Neural progenitor cell (in vitro differentiated cells): ENCODE results near the gene HSPA9. TPM values are rescaled to one million over a fixed set of nuclear protein-coding genes. Genes with fewer than 3 reads are reported as not detected.

ENCODE experiments used
- DNase-seq: peaks from one replicate; pipeline ENCODE4 v3.0.0-alpha.2; 2016; ENCODE audit warnings: low spot score
- H2AFZ ChIP-seq: fragments of 200-600 bp; sonication (generic); replicated peaks from 2 replicates; pipeline ENCODE4 v1.6.1; 2016; ENCODE audit warnings: antibody characterized with exemption
- H3F3A ChIP-seq: fragments of 200-600 bp; sonication (generic); 2 replicates; pipeline ENCODE4 v1.6.1; 2016; ENCODE audit warnings: antibody characterized with exemption, low read depth
- H3K27ac ChIP-seq: fragments of 200-600 bp; sonication (generic); 2 replicates; pipeline ENCODE4 v1.5.1; 2016; ENCODE audit warnings: mild to moderate bottlenecking
- H3K27me3 ChIP-seq: fragments of 200-600 bp; sonication (generic); 2 replicates; pipeline ENCODE4 v1.6.1; 2016; ENCODE audit warnings: mild to moderate bottlenecking, moderate library complexity
- H3K36me3 ChIP-seq: fragments of 200-600 bp; sonication (generic); 2 replicates; pipeline ENCODE4 v1.5.1; 2016
- H3K4me1 ChIP-seq: fragments of 200-600 bp; sonication (generic); 2 replicates; pipeline ENCODE4 v1.6.1; 2016; ENCODE audit warnings: mixed run types
- H3K4me2 ChIP-seq: fragments of 200-600 bp; sonication (generic); 2 replicates; pipeline ENCODE4 v1.6.1; 2016
- H3K4me3 ChIP-seq: fragments of 200-600 bp; sonication (generic); 2 replicates; pipeline ENCODE4 v1.5.1; 2016
- H3K79me2 ChIP-seq: fragments of 200-600 bp; sonication (generic); 2 replicates; pipeline ENCODE4 v1.6.1; 2016; ENCODE audit warnings: low read depth
- H3K9ac ChIP-seq: fragments of 200-600 bp; sonication (generic); 2 replicates; pipeline ENCODE4 v1.6.1; 2016
- H3K9me3 ChIP-seq: fragments of 200-600 bp; sonication (generic); 2 replicates; pipeline ENCODE4 v1.5.1; 2016; ENCODE audit warnings: low read depth
- H4K20me1 ChIP-seq: fragments of 200-600 bp; sonication (generic); 2 replicates; pipeline ENCODE4 v1.6.1; 2016; ENCODE audit warnings: low read depth
- H3K27ac Mint-ChIP-seq: 3 replicates; pipeline ENCODE4 v1.8.0; 2021; ENCODE audit warnings: mixed read lengths
- H3K27me3 Mint-ChIP-seq: 2 replicates; pipeline ENCODE4 v1.8.0; 2022; ENCODE audit warnings: low read depth, mild to moderate bottlenecking, inconsistent platforms, moderate library complexity, mixed read lengths; ENCODE audit not compliant: insufficient read depth
- H3K36me3 Mint-ChIP-seq: 3 replicates; pipeline ENCODE4 v1.8.0; 2021; ENCODE audit warnings: mixed read lengths
- H3K4me1 Mint-ChIP-seq: 3 replicates; pipeline ENCODE4 v1.8.0; 2021; ENCODE audit warnings: mixed read lengths
- H3K4me3 Mint-ChIP-seq: 3 replicates; pipeline ENCODE4 v1.8.0; 2021; ENCODE audit warnings: mild to moderate bottlenecking, moderate library complexity, mixed read lengths
- H3K9me3 Mint-ChIP-seq: 3 replicates; pipeline ENCODE4 v1.8.0; 2020; ENCODE audit warnings: mixed read lengths
- EZH2 ChIP-seq: fragments of 200-600 bp; sonication (generic); IDR thresholded peaks from 2 replicates; pipeline ENCODE4 v1.6.1; 2017; ENCODE audit warnings: antibody characterized with exemption, mild to moderate bottlenecking, moderate library complexity
- EZH2phosphoT487 ChIP-seq: fragments of 200-600 bp; sonication (generic); IDR thresholded peaks from 2 replicates; pipeline ENCODE4 v1.6.1; 2017; ENCODE audit warnings: antibody characterized with exemption
- total RNA-seq: library from RNA; depleted of rRNA; stranded (reverse); fragments of >200 nt; gene quantifications from 2 replicates; pipeline ENCODE4 v1.2.3, GENCODE V29; 2015; ENCODE audit warnings: low replicate concordance
- TF ChIP-seq, protein P1 (sequence below): fragments of 200-600 bp; sonication (generic); IDR thresholded peaks from 2 replicates; pipeline ENCODE4 v1.5.1; 2017; ENCODE audit warnings: antibody characterized with exemption, mild to moderate bottlenecking

The HSPA9 gene
- total RNA-seq, 1 donor from 2014 or later, result 259 TPM

GRCh38 chr5:138563340-138564118 lies 11.7 kb downstream of the HSPA9 start:
- Mint-ChIP-seq H3K4me3 (no peak overlapping the region), H3K4me1 (no peaks in the 10 kb centered on the region), H3K9me3 (no peaks in the 10 kb centered on the region), H3K27me3 (no peaks in the 10 kb centered on the region), H3K27ac (no peak overlapping the region), H3K36me3 (peaks cover 45% of the 10 kb centered on the region)
- Histone ChIP-seq H3K27me3 (no peaks in the 10 kb centered on the region), H3K4me1 (no peaks in the 10 kb centered on the region), H3K79me2 (peaks cover 68% of the 10 kb centered on the region), H3F3A (peaks cover 16% of the 10 kb centered on the region), H3K4me3 (no peak overlapping the region), H4K20me1 (peaks cover 37% of the 10 kb centered on the region), H2AFZ (no peak overlapping the region), H3K36me3 (peaks cover 24% of the 10 kb centered on the region), H3K9ac (no peak overlapping the region), H3K9me3 (no peaks in the 10 kb centered on the region), H3K27ac (no peak overlapping the region), H3K4me2 (no peak overlapping the region)
- no peak for TF ChIP-seq EZH2phosphoT487
- no peak for TF ChIP-seq EZH2
- TF ChIP-seq, protein P1, sequence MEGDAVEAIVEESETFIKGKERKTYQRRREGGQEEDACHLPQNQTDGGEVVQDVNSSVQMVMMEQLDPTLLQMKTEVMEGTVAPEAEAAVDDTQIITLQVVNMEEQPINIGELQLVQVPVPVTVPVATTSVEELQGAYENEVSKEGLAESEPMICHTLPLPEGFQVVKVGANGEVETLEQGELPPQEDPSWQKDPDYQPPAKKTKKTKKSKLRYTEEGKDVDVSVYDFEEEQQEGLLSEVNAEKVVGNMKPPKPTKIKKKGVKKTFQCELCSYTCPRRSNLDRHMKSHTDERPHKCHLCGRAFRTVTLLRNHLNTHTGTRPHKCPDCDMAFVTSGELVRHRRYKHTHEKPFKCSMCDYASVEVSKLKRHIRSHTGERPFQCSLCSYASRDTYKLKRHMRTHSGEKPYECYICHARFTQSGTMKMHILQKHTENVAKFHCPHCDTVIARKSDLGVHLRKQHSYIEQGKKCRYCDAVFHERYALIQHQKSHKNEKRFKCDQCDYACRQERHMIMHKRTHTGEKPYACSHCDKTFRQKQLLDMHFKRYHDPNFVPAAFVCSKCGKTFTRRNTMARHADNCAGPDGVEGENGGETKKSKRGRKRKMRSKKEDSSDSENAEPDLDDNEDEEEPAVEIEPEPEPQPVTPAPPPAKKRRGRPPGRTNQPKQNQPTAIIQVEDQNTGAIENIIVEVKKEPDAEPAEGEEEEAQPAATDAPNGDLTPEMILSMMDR, result no peak
- no peak for DNase-seq

DNA sequence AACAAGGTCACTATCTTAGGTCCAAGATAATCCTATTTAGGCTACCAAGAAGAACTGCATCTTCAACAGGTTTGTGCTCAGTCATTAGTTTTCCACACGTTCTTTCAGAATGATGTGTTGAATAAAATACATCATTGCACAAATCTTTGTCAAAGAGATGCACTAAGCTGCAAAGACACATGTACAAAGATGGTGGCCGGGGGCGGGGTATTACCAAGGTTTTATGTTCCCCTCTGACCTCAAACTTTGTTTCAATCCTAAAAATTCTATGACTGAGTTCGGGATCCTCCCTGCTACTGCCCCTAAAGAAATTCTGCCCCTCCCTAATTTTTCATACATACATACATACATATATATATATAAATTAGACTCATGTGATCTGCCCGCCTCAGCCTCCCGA lies 14.2 kb downstream of the HSPA9 start:
- no peak for DNase-seq
- H3K27me3 Mint-ChIP-seq, result no peaks in the 10 kb centered on the region
- H3K4me1 ChIP-seq, result no peaks in the 10 kb centered on the region
- no peaks in the 10 kb centered on the region for H3K9me3 ChIP-seq
- H3K79me2 ChIP-seq, result peaks cover 50% of the 10 kb centered on the region
- no peaks in the 10 kb centered on the region for H3K4me1 Mint-ChIP-seq
- no peaks in the 10 kb centered on the region for H3K9me3 Mint-ChIP-seq
- H3K4me3 ChIP-seq, result no peak overlapping the region
- TF ChIP-seq EZH2 (no peak), EZH2phosphoT487 (no peak)
- TF ChIP-seq, protein P1, result no peak
- H3K4me3 Mint-ChIP-seq, result no peak overlapping the region
- peaks cover 40% of the 10 kb centered on the region for H3F3A ChIP-seq
- peaks cover 37% of the 10 kb centered on the region for H4K20me1 ChIP-seq
- H3K9ac ChIP-seq, result no peak overlapping the region
- H3K36me3 Mint-ChIP-seq, result peaks cover 37% of the 10 kb centered on the region
- H3K27ac ChIP-seq, result no peak overlapping the region
- no peak overlapping the region for H3K27ac Mint-ChIP-seq
- H3K36me3 ChIP-seq, result peaks cover 35% of the 10 kb centered on the region
- no peaks in the 10 kb centered on the region for H3K27me3 ChIP-seq
- no peak overlapping the region for H3K4me2 ChIP-seq
- no peak overlapping the region for H2AFZ ChIP-seq

DNA sequence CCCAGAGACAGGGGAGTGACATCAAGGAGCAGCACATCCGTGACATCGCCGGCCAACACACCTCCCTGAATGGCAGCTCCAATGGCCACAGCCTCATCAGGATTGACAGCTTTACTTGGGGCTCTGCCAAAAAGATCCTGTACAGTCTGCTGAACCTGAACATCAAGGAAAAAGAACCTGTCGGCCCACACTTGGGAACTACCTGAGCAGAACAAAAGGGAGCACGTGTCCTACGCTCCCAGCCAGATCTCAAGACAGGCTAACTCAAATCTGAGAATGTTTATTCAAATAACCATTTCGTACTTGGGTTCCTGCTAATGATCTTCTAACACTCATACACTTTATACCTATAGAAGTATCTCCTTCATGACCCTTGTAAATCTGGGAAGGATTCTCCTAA lies 15.3 kb downstream of the HSPA9 start:
- H3K9me3 Mint-ChIP-seq, result no peaks in the 10 kb centered on the region

More for the DNA sequence above, 15.3 kb downstream of the HSPA9 start:
- Histone ChIP-seq H3K4me2 (no peak overlapping the region), H4K20me1 (peaks cover 30% of the 10 kb centered on the region), H3K9me3 (no peaks in the 10 kb centered on the region), H3K27me3 (no peaks in the 10 kb centered on the region), H2AFZ (no peak overlapping the region), H3F3A (peaks cover 51% of the 10 kb centered on the region), H3K36me3 (peaks cover 31% of the 10 kb centered on the region), H3K9ac (no peak overlapping the region), H3K27ac (no peak overlapping the region), H3K4me1 (no peaks in the 10 kb centered on the region), H3K4me3 (no peak overlapping the region), H3K79me2 (peaks cover 40% of the 10 kb centered on the region)
- H3K4me1 Mint-ChIP-seq, result no peaks in the 10 kb centered on the region
- TF ChIP-seq EZH2phosphoT487 (no peak), EZH2 (no peak)
- TF ChIP-seq, protein P1, result no peak
- no peak overlapping the region for H3K27ac Mint-ChIP-seq
- no peak overlapping the region for H3K4me3 Mint-ChIP-seq
- DNase-seq, result no peak
- H3K27me3 Mint-ChIP-seq, result no peaks in the 10 kb centered on the region
- peaks cover 34% of the 10 kb centered on the region for H3K36me3 Mint-ChIP-seq
